ENCODE measurements around the gene KIAA0408.

- TF ChIP-seq CTCF (conservative IDR thresholded peaks at IDR 0.05; ENCODE audit: low read depth, low read length) (no peak), EZH2phosphoT487 (IDR thresholded peaks at IDR 0.05; ENCODE audit: borderline replicate concordance, low read length) (no peak), EZH2 (IDR thresholded peaks at IDR 0.05; ENCODE audit: low read length, unreplicated experiment) (no peak)
These were observed 2.7 kb downstream of the KIAA0408 start for GRCh38 chr6:127456465-127456864.
